Cardiac muscle cell (in vitro differentiated cells and primary cell): ENCODE results near the gene PRAMEF1. TPM values are rescaled to one million over a fixed set of nuclear protein-coding genes. Genes with fewer than 3 reads are reported as not detected.
A peak's percentile ranks its signal among the peaks of the same experiment; 100 is the strongest.
"Not testable (repeated sequence)": the region's sequence is repeated elsewhere in the genome, so short reads cannot be mapped to it uniquely, and the experiment has no call there.

ENCODE experiments used
- DNase-seq, 2 donors: peaks; one replicate each; pipeline versions ENCODE4 v3.0.0 to v3.0.0-alpha.2; 2010 to 2017; ENCODE audit warnings: low read depth in 1 of 2, low spot score in 1 of 2
- H3K27ac ChIP-seq: fragments of 200-600 bp; sonication (generic); 2 replicates; pipeline ENCODE4 v1.5.1; 2016
- H3K27me3 ChIP-seq: fragments of 200-600 bp; sonication (generic); 2 replicates; pipeline ENCODE4 v1.6.0; 2016; ENCODE audit warnings: control low read depth
- H3K36me3 ChIP-seq: fragments of 200-600 bp; sonication (generic); 2 replicates; pipeline ENCODE4 v1.5.1; 2016; ENCODE audit warnings: control low read depth
- H3K4me1 ChIP-seq: fragments of 200-600 bp; sonication (generic); 2 replicates; pipeline ENCODE4 v1.8.1; 2017; ENCODE audit warnings: low read depth, mild to moderate bottlenecking, mixed run types
- H3K4me3 ChIP-seq: fragments of 200-600 bp; sonication (generic); 2 replicates; pipeline ENCODE4 v1.5.1; 2016; ENCODE audit warnings: mild to moderate bottlenecking
- H3K9me3 ChIP-seq: fragments of 200-600 bp; sonication (generic); 2 replicates; pipeline ENCODE4 v1.5.1; 2017; ENCODE audit warnings: low read depth, mild to moderate bottlenecking, control low read depth
- polyA plus RNA-seq: library from polyadenylated mRNA; unstranded; fragments of >200 nt; fragmentation: Nextera tagmentation; extraction: Ambion mirVana; gene quantifications from 2 replicates; pipeline ENCODE4 v1.2.1, GENCODE V29; 2016
- total RNA-seq: library from RNA; depleted of rRNA; stranded (reverse); fragments of >200 nt; gene quantifications from 2 replicates; pipeline ENCODE4 v1.2.3, GENCODE V29; 2016
- TF ChIP-seq, protein P1 (sequence below): IDR thresholded peaks from 2 replicates; pipeline ENCODE4 v1.5.1; 2012; ENCODE audit warnings: low read depth, mild to moderate bottlenecking, low read length

The PRAMEF1 gene, protein sequence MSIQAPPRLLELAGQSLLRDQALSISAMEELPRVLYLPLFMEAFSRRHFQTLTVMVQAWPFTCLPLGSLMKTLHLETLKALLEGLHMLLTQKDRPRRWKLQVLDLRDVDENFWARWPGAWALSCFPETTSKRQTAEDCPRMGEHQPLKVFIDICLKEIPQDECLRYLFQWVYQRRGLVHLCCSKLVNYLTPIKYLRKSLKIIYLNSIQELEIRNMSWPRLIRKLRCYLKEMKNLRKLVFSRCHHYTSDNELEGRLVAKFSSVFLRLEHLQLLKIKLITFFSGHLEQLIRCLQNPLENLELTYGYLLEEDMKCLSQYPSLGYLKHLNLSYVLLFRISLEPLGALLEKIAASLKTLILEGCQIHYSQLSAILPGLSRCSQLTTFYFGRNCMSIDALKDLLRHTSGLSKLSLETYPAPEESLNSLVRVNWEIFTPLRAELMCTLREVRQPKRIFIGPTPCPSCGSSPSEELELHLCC
- total RNA-seq (not detected in 2 replicates), polyA plus RNA-seq (not detected in 2 replicates)

DNA sequence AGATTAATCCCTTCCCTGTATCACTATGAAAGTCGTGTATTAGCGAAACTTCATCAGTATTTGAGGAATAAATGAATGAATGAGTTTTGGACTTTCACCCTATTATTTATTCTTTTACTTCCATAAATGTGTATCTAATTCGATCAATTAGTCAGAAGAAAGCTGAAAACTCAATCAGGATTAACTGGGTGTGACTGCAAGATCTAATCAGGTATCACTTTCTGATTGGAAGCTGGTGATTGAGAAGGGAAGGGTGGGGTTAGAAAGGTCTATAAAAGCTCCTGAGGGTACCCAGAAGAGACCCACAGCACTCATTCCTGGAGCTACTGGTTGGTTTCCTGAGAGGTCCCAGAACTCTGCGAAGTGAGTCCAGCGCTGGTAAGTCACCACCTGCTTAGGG, at the start of gene PRAMEF1:
TSS of gene PRAMEF1 (plus strand) at position 301 of the 400 bp plus-strand sequence. CDS start 1,831 bp downstream, outside the sequence.
- not testable (repeated sequence) for DNase-seq, H3K9me3 ChIP-seq, H3K27me3 ChIP-seq, H3K4me3 ChIP-seq, H3K4me1 ChIP-seq, H3K27ac ChIP-seq, H3K36me3 ChIP-seq

DNA sequence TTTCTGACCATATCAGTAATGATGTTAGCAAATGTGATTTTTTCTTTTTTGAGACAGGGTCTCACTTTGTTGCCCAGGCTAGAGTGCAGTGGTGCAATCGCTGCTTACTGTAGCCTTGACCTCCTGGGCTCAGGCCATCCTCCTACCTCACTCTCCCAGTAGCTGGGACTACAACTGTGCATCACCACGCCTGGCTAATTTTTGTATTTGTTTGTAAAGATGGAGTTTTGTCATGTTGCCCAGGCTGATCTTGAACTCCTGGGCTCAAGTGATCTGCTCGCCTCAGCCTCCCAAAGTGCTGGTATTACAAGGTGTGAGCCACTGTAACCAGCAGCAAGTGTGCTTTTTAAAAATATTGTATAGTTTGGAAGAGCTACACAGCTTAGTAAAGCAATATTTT, 49.3 kb upstream of the PRAMEF1 start:
- TF ChIP-seq, protein P1, sequence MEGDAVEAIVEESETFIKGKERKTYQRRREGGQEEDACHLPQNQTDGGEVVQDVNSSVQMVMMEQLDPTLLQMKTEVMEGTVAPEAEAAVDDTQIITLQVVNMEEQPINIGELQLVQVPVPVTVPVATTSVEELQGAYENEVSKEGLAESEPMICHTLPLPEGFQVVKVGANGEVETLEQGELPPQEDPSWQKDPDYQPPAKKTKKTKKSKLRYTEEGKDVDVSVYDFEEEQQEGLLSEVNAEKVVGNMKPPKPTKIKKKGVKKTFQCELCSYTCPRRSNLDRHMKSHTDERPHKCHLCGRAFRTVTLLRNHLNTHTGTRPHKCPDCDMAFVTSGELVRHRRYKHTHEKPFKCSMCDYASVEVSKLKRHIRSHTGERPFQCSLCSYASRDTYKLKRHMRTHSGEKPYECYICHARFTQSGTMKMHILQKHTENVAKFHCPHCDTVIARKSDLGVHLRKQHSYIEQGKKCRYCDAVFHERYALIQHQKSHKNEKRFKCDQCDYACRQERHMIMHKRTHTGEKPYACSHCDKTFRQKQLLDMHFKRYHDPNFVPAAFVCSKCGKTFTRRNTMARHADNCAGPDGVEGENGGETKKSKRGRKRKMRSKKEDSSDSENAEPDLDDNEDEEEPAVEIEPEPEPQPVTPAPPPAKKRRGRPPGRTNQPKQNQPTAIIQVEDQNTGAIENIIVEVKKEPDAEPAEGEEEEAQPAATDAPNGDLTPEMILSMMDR, result no peak
- Histone ChIP-seq H3K9me3 (no peaks in the 10 kb centered on the region), H3K36me3 (no peaks in the 10 kb centered on the region), H3K4me3 (no peak overlapping the region), H3K27me3 (no peaks in the 10 kb centered on the region), H3K27ac (no peak overlapping the region), H3K4me1 (no peaks in the 10 kb centered on the region)
- no peak for DNase-seq

DNA sequence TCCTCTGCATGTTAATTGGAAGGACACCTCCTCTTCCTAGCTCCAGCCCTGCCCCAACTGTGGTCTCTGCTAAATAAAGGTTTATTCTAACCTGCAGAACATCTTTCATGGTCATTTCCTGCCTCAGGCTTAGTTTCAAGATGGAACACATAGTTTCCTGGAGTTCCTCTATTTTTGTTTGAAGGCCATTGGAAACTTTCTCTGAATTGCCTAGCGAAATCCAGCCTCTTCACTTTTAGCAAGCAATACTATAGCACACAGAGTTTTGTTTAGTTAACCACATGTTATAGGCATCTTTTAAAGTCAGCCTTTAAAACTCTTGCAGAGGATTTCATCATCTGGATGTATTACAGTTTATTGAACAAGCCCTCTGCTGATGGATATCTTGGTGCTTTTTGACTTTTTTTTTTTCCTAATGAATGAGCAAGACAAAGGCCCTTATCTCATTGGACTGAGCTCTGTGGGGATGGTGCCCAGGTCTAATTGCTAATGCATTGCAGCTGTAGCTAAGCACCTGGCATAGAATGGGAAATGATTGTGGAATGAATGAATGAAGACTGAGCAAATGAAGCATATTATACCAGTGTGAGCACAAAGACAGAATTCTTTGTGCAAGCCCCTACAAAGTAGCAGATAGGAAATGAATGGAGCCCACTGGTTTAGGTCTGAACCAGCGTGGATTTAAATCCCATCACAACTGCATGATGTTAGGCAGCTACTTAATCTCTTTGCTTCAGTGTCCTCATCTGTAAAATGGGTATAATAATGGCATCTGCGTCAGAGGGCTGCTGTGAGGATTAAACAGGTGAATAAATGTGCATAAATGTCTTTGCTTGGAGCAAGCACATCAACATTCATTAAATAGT, 45.8 kb upstream of the PRAMEF1 start:
- H3K9me3 ChIP-seq, result no peaks in the 10 kb centered on the region
- H3K27me3 ChIP-seq, result no peaks in the 10 kb centered on the region
- no peak overlapping the region for H3K4me3 ChIP-seq
- H3K27ac ChIP-seq, result no peak overlapping the region
- no peaks in the 10 kb centered on the region for H3K4me1 ChIP-seq
- DNase-seq, result peak in 1 of 2 donors; percentile 3
- no peaks in the 10 kb centered on the region for H3K36me3 ChIP-seq
- TF ChIP-seq, protein P1, result no peak

DNA sequence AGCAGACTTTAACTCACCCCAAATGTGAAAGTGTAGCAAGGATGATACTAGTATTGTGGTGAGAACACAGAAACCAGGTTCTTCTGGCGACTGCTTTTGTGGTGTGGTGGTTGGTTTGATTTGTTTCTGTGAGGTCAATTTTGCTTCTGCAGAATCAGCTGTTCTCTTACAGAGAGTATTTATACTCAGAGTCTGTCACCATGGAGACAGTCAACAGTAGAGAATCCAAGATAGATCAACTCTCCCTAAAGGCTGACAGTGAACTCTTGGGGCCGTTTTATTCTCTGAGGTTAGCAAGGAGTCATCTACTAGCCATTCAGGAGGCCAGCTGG, 45.2 kb upstream of the PRAMEF1 start, which contains the start of gene CFAP107:
TSS of gene CFAP107 (plus strand) at position 209 of the 332 bp plus-strand sequence. CDS start 231 bp downstream, outside the sequence.
- Histone ChIP-seq H3K27me3 (no peaks in the 10 kb centered on the region), H3K9me3 (no peaks in the 10 kb centered on the region), H3K4me1 (no peaks in the 10 kb centered on the region), H3K36me3 (no peaks in the 10 kb centered on the region), H3K4me3 (no peak within 1 kb of the TSS), H3K27ac (no peak within 1 kb of the TSS)
- TF ChIP-seq, protein P1, result no peak
- peak in 1 of 2 donors; percentile 6 for DNase-seq

DNA sequence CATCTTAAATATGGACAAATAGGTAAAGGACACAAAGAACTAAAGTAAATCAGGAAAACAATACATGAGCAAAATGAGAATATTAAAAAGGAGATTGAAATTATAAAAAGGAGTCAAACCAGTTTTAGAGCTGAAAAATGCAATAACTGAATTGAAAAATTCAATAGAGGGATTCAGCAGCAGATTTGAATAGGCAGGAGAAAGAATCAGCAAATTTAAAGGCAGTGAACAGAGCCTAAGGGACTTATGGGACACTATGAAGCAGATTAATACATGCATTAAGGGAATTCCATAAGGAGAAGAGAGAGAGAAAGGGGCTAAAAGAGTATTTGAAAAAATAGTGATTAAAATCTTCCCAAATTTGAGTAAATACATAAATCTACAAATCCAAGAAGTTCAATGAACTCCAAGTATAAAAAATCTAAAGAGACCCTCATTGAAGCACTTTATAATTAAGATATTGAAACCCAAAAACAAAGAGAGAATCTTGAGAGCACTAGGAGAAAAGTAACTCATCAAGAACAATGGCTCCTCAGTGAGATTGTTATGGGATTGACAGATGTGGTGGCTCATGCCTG, 42.3 kb upstream of the PRAMEF1 start:
- Histone ChIP-seq H3K9me3 (no peaks in the 10 kb centered on the region), H3K27me3 (no peaks in the 10 kb centered on the region), H3K27ac (no peak overlapping the region), H3K4me3 (no peak overlapping the region), H3K4me1 (no peaks in the 10 kb centered on the region), H3K36me3 (no peaks in the 10 kb centered on the region)
- TF ChIP-seq, protein P1, result no peak
- DNase-seq, result no peak
